H9 (cell line): ENCODE data around the gene LYST. TPM values are rescaled to one million over a fixed set of nuclear protein-coding genes. Genes with fewer than 3 reads are reported as not detected.

ENCODE experiments used
- DNase-seq: peaks from one replicate; pipeline ENCODE4 v3.0.0-alpha.2; 2017
- H2AFZ ChIP-seq: one replicate; pipeline ENCODE4 v1.6.1; 2013; ENCODE audit warnings: mild to moderate bottlenecking, low read length, control low read depth, moderate library complexity
- H2AK5ac ChIP-seq: 2 replicates; pipeline ENCODE4 v1.6.1; 2013; ENCODE audit warnings: low read length, control low read depth, mixed read lengths; ENCODE audit not compliant: insufficient read length
- H2BK120ac ChIP-seq: one replicate; pipeline ENCODE4 v1.6.1; 2013; ENCODE audit warnings: low read depth, mild to moderate bottlenecking, low read length, control low read depth, inconsistent platforms; ENCODE audit not compliant: poor library complexity, severe bottlenecking
- H2BK12ac ChIP-seq: 2 replicates; pipeline ENCODE4 v1.6.1; 2013; ENCODE audit warnings: low read length, control low read depth, mixed read lengths, low read depth; ENCODE audit not compliant: insufficient read length
- H2BK15ac ChIP-seq: 2 replicates; pipeline ENCODE4 v1.6.1; 2013; ENCODE audit warnings: low read depth, low read length, control low read depth
- H2BK20ac ChIP-seq: one replicate; pipeline ENCODE4 v1.6.1; 2013; ENCODE audit warnings: low read depth, mild to moderate bottlenecking, low read length, control low read depth, inconsistent platforms; ENCODE audit not compliant: poor library complexity, severe bottlenecking
- H2BK5ac ChIP-seq: 2 replicates; pipeline ENCODE4 v1.6.1; 2013; ENCODE audit warnings: low read length, control low read depth, mixed read lengths; ENCODE audit not compliant: insufficient read length
- H3K14ac ChIP-seq: 2 replicates; pipeline ENCODE4 v1.6.1; 2013; ENCODE audit warnings: low read length, control low read depth; ENCODE audit not compliant: insufficient read depth
- H3K18ac ChIP-seq: 2 replicates; pipeline ENCODE4 v1.6.1; 2013; ENCODE audit warnings: low read depth, mild to moderate bottlenecking, mixed read lengths, low read length, control low read depth; ENCODE audit not compliant: insufficient read length
- H3K23ac ChIP-seq: 2 replicates; pipeline ENCODE4 v1.6.1; 2013; ENCODE audit warnings: low read length, control low read depth, mixed read lengths, low read depth; ENCODE audit not compliant: insufficient read length
- H3K23me2 ChIP-seq: 2 replicates; pipeline ENCODE4 v1.6.1; 2013; ENCODE audit warnings: low read depth, mild to moderate bottlenecking, mixed read lengths, low read length, control low read depth; ENCODE audit not compliant: insufficient read length, poor library complexity, severe bottlenecking
- H3K27ac ChIP-seq: 2 replicates; pipeline ENCODE4 v1.5.1; 2013; ENCODE audit warnings: low read length, control low read depth, mixed read lengths, low read depth; ENCODE audit not compliant: insufficient read length
- H3K27me3 ChIP-seq: 2 replicates; pipeline ENCODE4 v1.6.1; 2013; ENCODE audit warnings: low read length, control low read depth, inconsistent platforms; ENCODE audit not compliant: insufficient read depth
- H3K4ac ChIP-seq: 2 replicates; pipeline ENCODE4 v1.6.1; 2013; ENCODE audit warnings: low read depth, mild to moderate bottlenecking, control low read depth, inconsistent platforms, low read length, moderate library complexity
- H3K4me1 ChIP-seq: 2 replicates; pipeline ENCODE4 v1.6.1; 2013; ENCODE audit warnings: low read length, control low read depth, inconsistent platforms; ENCODE audit not compliant: insufficient read depth
- H3K4me2 ChIP-seq: 2 replicates; pipeline ENCODE4 v1.6.1; 2013; ENCODE audit warnings: low read length, control low read depth, mixed read lengths; ENCODE audit not compliant: insufficient read length, insufficient read depth
- H3K56ac ChIP-seq: 2 replicates; pipeline ENCODE4 v1.6.1; 2013; ENCODE audit warnings: low read depth, mild to moderate bottlenecking, mixed read lengths, low read length, control low read depth; ENCODE audit not compliant: insufficient read length
- H3K79me1 ChIP-seq: 2 replicates; pipeline ENCODE4 v1.6.1; 2013; ENCODE audit warnings: low read depth, mild to moderate bottlenecking, moderate library complexity, low read length, control low read depth, inconsistent platforms; ENCODE audit not compliant: insufficient read depth, poor library complexity, severe bottlenecking
- H3K79me2 ChIP-seq: 2 replicates; pipeline ENCODE4 v1.6.1; 2013; ENCODE audit warnings: low read length, control low read depth, inconsistent platforms; ENCODE audit not compliant: insufficient read depth
- H3K9ac ChIP-seq: 2 replicates; pipeline ENCODE4 v1.6.1; 2013; ENCODE audit warnings: low read length, control low read depth, mixed read lengths; ENCODE audit not compliant: insufficient read length; ENCODE audit errors: extremely low read depth
- H3K9me3 ChIP-seq: one replicate; pipeline ENCODE4 v1.6.1; 2013; ENCODE audit warnings: low read depth, low read length, inconsistent platforms; ENCODE audit not compliant: control insufficient read depth
- H3T11ph ChIP-seq: one replicate; pipeline ENCODE4 v1.6.1; 2013; ENCODE audit warnings: mild to moderate bottlenecking, low read length, control low read depth, inconsistent platforms
- H4K20me1 ChIP-seq: one replicate; pipeline ENCODE4 v1.6.1; 2013; ENCODE audit not compliant: control insufficient read depth, insufficient read length, insufficient read depth
- H4K5ac ChIP-seq: 2 replicates; pipeline ENCODE4 v1.6.1; 2013; ENCODE audit warnings: low read depth, mild to moderate bottlenecking, mixed read lengths, low read length, control low read depth; ENCODE audit not compliant: insufficient read length
- H4K8ac ChIP-seq: replicated peaks from 2 replicates; pipeline ENCODE4 v1.6.1; 2013; ENCODE audit warnings: low read length, control low read depth, mixed read lengths, low read depth; ENCODE audit not compliant: insufficient read length
- H4K91ac ChIP-seq: 2 replicates; pipeline ENCODE4 v1.6.1; 2013; ENCODE audit warnings: low read depth, mild to moderate bottlenecking, moderate library complexity, mixed read lengths, low read length, control low read depth; ENCODE audit not compliant: insufficient read length
- H3K27ac Mint-ChIP-seq, 3 experiments: 2 replicates in 2 of 3; 3 replicates in 1 of 3; pipeline ENCODE4 v1.8.0; 2020 to 2021; ENCODE audit warnings: mixed read lengths in 3 of 3, mild to moderate bottlenecking in 1 of 3, moderate library complexity in 1 of 3
- H3K27me3 Mint-ChIP-seq: 2 replicates; pipeline ENCODE4 v1.8.0; 2021; ENCODE audit warnings: low read depth, mild to moderate bottlenecking, moderate library complexity, mixed read lengths
- H3K36me3 Mint-ChIP-seq, 3 experiments: 2 replicates in 2 of 3; 3 replicates in 1 of 3; pipeline ENCODE4 v1.8.0; 2020 to 2021; ENCODE audit warnings: low read depth in 3 of 3, mixed read lengths in 3 of 3; ENCODE audit not compliant: insufficient read depth in 1 of 3
- H3K4me1 Mint-ChIP-seq, 2 experiments: 2 replicates each; pipeline ENCODE4 v1.8.0; 2020; ENCODE audit warnings: mixed read lengths in 2 of 2
- H3K4me3 Mint-ChIP-seq, 2 experiments: 2 replicates in 1 of 2; 3 replicates in 1 of 2; pipeline ENCODE4 v1.8.0; 2020 to 2021; ENCODE audit warnings: mild to moderate bottlenecking in 2 of 2, mixed read lengths in 2 of 2, moderate library complexity in 1 of 2
- H3K9me3 Mint-ChIP-seq, 2 experiments: 2 replicates in 1 of 2; 3 replicates in 1 of 2; pipeline ENCODE4 v1.8.0; 2020; ENCODE audit warnings: mild to moderate bottlenecking in 2 of 2, mixed read lengths in 2 of 2, moderate library complexity in 1 of 2
- whole genome bisulfite sequencing: extraction: QIAGEN DNeasy Blood & Tissue Kit; methylation state at CpG from one replicate; pipeline ENCODE4 v1.1.7; 2013; ENCODE audit warnings: missing lambda C conversion rate, low lambda C conversion rate, mixed read lengths; ENCODE audit not compliant: insufficient read length; ENCODE audit errors: extremely low coverage; 5-methylcytosine and 5-hydroxymethylcytosine counted together
- total RNA-seq: library from RNA; stranded (reverse); gene quantifications from 2 replicates; pipeline ENCODE4 v1.2.1, GENCODE V29; 2021
- TF ChIP-seq, protein P1 (sequence below): fragments of 200-600 bp; sonication (generic); conservative IDR thresholded peaks from 3 replicates; pipeline ENCODE4 v1.8.0; 2021; ENCODE audit warnings: antibody characterized with exemption, mild to moderate bottlenecking

Gene LYST
- total RNA-seq, 1 experiment from 2014 or later: 0.13 TPM

GRCh38 chr1:235758931-235759330, 107.8 kb downstream of the LYST start:
- Mint-ChIP-seq H3K36me3 (no peaks in the 10 kb centered on the region), H3K27me3 (no peaks in the 10 kb centered on the region), H3K27ac (no peak overlapping the region), H3K9me3 (no peaks in the 10 kb centered on the region), H3K4me1 (no peaks in the 10 kb centered on the region), H3K4me3 (no peak overlapping the region)
- no peak overlapping the region for H2BK15ac ChIP-seq
- no CpG with 5 or more reads among the region's 6 CpGs for whole genome bisulfite sequencing
- no peak overlapping the region for H3K27ac ChIP-seq
- H3K14ac ChIP-seq: no peak overlapping the region
- H2AK5ac ChIP-seq: no peak overlapping the region
- no peak overlapping the region for H3K56ac ChIP-seq
- no peaks in the 10 kb centered on the region for H3K79me1 ChIP-seq
- no peak overlapping the region for H4K5ac ChIP-seq
- H2AFZ ChIP-seq: no peak overlapping the region
- TF ChIP-seq, protein P1, sequence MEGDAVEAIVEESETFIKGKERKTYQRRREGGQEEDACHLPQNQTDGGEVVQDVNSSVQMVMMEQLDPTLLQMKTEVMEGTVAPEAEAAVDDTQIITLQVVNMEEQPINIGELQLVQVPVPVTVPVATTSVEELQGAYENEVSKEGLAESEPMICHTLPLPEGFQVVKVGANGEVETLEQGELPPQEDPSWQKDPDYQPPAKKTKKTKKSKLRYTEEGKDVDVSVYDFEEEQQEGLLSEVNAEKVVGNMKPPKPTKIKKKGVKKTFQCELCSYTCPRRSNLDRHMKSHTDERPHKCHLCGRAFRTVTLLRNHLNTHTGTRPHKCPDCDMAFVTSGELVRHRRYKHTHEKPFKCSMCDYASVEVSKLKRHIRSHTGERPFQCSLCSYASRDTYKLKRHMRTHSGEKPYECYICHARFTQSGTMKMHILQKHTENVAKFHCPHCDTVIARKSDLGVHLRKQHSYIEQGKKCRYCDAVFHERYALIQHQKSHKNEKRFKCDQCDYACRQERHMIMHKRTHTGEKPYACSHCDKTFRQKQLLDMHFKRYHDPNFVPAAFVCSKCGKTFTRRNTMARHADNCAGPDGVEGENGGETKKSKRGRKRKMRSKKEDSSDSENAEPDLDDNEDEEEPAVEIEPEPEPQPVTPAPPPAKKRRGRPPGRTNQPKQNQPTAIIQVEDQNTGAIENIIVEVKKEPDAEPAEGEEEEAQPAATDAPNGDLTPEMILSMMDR: no peak
- H2BK20ac ChIP-seq: no peak overlapping the region
- H3K9me3 ChIP-seq: no peaks in the 10 kb centered on the region
- H3K18ac ChIP-seq: no peak overlapping the region
- H3K23me2 ChIP-seq: no peaks in the 10 kb centered on the region
- H3K9ac ChIP-seq: no peak overlapping the region
- no peak for DNase-seq
- H4K8ac ChIP-seq: no peak overlapping the region
- no peak overlapping the region for H4K91ac ChIP-seq
- no peak overlapping the region for H3K4ac ChIP-seq
- no peak overlapping the region for H2BK5ac ChIP-seq
- no peaks in the 10 kb centered on the region for H3K27me3 ChIP-seq
- H3K79me2 ChIP-seq: no peaks in the 10 kb centered on the region
- H3K23ac ChIP-seq: no peak overlapping the region
- no peak overlapping the region for H2BK12ac ChIP-seq
- no peak overlapping the region for H2BK120ac ChIP-seq
- no peaks in the 10 kb centered on the region for H4K20me1 ChIP-seq
- no peak overlapping the region for H3K4me2 ChIP-seq
- H3K4me1 ChIP-seq: no peaks in the 10 kb centered on the region
- H3T11ph ChIP-seq: no peak overlapping the region
